GM12875 (cell line): ENCODE results near the gene ASTN2.
A peak's percentile ranks its signal among the peaks of the same experiment; 100 is the strongest.

ENCODE experiments used
- H3K4me3 ChIP-seq: one replicate; pipeline ENCODE4 v1.5.1; 2011; ENCODE audit warnings: low read depth, low read length, control low read depth
- TF ChIP-seq, protein P1 (sequence below): IDR thresholded peaks from 2 replicates; pipeline ENCODE4 v1.5.1; 2011; ENCODE audit warnings: low read depth, mild to moderate bottlenecking, control low read depth, inconsistent platforms, low read length, moderate library complexity, borderline replicate concordance; ENCODE audit not compliant: insufficient read depth

The ASTN2 gene

DNA sequence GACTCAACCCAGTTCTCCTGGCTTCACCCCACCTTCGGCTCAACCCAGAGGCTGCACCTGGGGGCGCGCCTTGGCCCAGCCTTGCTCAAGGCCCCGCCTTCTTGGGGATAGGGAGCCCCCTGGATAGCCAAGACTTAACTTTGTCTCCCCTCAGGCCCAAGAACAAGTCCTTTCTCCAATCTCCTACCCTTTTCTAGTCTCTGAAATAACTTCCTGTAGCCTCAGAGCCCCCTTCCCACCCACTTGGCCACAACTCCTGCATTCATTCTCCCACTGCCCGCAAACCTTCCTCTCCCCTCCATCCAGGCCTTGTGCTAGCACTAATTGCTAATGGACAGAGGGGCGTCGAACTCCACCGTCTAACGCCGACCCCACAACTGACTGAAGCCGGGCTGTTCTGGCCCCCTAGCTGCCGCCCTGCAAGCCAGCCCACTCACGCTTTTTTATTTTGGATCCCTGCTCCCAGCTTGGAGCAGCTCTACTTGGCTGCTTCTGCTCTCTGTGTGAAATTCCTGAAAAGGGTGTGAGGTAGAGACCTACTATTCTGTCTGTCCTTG, 579 bp upstream of the ASTN2 start:
- peak overlapping the region; percentile 59 for H3K4me3 ChIP-seq
- TF ChIP-seq, protein P1, sequence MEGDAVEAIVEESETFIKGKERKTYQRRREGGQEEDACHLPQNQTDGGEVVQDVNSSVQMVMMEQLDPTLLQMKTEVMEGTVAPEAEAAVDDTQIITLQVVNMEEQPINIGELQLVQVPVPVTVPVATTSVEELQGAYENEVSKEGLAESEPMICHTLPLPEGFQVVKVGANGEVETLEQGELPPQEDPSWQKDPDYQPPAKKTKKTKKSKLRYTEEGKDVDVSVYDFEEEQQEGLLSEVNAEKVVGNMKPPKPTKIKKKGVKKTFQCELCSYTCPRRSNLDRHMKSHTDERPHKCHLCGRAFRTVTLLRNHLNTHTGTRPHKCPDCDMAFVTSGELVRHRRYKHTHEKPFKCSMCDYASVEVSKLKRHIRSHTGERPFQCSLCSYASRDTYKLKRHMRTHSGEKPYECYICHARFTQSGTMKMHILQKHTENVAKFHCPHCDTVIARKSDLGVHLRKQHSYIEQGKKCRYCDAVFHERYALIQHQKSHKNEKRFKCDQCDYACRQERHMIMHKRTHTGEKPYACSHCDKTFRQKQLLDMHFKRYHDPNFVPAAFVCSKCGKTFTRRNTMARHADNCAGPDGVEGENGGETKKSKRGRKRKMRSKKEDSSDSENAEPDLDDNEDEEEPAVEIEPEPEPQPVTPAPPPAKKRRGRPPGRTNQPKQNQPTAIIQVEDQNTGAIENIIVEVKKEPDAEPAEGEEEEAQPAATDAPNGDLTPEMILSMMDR, result no peak

DNA sequence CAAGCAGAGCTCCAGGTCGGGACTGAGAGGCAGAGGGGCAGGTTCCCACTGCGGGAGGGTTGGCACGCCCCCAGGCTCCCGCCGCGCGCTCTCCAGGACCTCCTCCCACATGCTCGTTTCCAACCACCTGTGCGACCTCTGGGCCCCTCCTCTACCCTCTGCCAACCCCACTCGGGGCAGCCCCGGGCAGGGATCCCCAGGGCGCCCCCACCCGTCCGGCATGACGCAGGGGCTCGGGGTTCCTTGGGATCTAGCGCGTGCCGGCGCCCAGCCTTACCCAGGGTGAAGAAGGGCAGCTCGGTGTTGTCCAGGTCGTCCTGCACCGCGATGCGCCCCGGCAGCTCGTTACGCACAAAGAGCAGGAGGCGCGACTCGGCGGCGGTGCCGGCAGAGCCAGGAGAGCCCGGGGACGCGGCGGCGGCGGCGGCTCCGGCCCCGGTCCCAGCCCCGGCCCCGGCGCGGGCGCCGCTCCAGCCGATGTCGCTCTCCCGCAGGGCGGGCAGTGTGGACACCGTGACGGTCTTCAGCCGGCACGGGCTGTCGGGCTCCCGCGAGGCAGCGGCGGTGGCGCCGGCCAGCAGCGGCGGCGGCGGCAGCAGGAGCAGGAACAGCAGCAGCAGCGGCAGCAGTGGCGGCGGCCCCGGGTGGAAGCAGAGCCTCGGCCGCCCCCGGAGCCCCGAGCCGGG, 494 bp downstream of the ASTN2 start:
- peak overlapping the region; percentile 59 for H3K4me3 ChIP-seq
- TF ChIP-seq, protein P1, result no peak

DNA sequence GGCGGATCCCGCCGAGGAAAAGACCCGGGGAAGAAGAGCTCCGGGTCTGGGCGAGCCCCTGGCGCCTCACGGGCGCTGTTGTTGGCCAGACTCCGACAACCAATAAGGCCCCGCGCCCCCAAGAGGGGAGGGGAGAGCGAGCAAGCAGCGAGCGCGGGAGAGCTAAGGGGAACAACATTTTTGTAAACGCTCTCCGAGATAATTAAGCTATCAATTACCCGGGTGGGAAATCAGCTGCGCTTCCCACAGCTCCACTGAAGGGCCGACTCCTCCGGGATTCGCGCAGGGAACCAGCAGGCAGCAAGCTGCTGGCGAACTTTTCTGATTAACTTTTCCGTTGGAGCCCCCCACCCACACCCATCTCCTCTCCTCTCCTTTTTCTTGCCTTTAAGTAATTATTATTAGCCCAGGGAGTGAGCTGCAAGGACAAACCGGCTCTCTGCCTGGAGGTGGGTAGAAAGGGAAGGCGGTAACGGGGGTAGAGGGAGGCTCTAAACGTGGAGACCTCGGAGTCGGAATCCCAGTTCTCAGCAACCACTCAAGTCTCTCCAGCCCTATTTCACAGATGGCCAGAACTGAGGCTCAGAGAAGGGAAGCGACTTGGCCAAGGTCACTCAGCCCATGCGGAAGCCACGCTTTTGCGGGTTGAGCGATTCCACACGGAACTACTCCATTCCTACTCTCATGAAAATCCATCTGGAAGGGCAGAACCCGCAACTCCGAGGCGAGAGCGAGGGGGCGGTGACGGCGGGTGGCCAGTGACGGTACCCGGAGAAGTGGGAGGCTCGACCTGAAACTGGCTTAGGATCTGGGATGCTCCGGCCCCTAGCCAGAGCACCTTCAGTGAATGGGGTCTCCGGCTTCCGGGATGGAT, 1.3 kb downstream of the ASTN2 start:
- H3K4me3 ChIP-seq, result peak overlapping the region; percentile 59
- TF ChIP-seq, protein P1, result 0 out of 2 replicates have a peak, but pooled peaks have one; percentile 4

DNA sequence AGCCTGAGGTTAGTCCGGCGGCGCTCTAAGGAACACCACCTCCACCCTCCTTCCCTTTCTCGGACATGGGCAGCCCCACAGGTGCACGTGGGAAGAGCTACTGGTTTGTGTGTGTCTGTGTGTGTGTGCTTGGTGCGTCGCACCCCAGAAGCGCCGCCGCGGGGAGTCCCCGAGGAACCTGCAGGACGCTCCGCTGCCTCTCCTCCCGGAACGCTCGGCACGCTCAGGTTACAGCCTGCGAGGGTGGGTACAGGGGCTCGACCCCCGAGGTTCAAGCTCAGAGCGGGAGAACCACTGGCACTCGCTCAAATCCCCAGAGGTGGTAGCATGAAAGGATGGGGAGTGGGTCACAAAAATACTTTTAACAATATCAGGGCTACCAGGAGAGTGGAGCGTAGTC, 2.0 kb downstream of the ASTN2 start:
- H3K4me3 ChIP-seq, result peak overlapping the region; percentile 59

DNA sequence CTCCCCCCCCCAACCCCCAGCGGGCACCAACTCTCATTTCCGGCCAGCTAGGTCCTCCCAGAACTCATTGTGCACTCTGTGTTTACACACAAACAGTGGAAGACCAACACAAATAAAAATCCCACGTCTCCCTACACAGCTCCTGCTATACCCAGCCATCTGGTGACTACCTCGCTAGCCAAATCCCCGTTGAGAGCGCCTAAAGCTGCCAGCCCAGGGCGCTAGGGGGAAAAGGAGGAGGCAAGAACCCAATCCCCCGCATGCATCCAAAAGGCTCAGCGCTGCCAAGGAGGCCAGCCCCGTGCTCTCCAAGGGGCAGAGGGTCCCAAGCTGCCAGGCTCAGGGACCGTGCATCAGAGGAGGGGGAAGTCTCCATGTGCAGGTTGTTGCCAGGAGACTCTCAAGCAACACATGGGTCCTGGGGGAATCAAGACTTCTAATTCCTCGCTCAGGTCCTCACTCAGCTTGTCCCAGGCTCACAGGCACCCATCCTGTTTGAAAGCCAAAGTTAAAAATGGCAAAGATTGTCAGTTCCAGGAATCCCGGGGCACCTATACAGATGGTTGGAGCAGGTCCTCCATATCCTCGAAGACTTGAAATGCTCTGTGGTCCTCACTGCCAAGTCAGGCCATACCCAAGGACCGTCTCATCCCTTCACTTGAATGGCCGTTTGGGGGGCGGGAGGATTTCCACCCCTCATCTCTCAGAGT, 2.7 kb downstream of the ASTN2 start:
- TF ChIP-seq, protein P1, result no peak

More for the DNA sequence above, 2.0 kb downstream of the ASTN2 start:
- TF ChIP-seq, protein P1, result no peak

DNA sequence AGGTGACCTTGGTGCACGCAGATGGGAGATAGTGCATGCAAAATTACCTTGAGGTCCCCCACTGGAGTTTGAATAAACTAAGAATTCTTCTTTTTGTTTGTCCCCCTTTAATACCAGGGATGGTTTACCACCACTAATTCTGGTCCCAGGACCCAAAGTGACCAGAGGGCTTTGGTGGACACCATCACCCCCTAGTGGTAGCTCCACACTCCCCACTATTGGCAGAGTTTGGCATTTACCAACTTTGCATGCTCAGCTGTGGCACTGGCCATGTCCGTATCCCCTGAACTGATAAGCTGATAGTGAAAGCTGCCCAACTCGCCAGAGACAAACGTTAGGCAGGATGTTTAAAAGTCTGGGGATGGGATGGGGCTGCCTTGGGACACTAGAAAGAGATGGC, 3.3 kb downstream of the ASTN2 start:
- TF ChIP-seq, protein P1, result peak; percentile 61; the same call in 1 of the 2 replicates

More for the DNA sequence above, 2.7 kb downstream of the ASTN2 start:
- no peak overlapping the region for H3K4me3 ChIP-seq

More for the DNA sequence above, 3.3 kb downstream of the ASTN2 start:
- no peak overlapping the region for H3K4me3 ChIP-seq
